H1 (cell line): ENCODE results near the gene XDH. TPM values are rescaled to one million over a fixed set of nuclear protein-coding genes. Genes with fewer than 3 reads are reported as not detected.

ENCODE experiments used
- CTCF ChIA-PET: fragments of 300-600 bp; sonication (Branson Sonifier 250); formaldehyde crosslinking; loops from one replicate; lab custom pipeline; 2021; ENCODE audit not compliant: partially characterized antibody; lab: Charles Lee
- POLR2A ChIA-PET: fragments of 300-600 bp; sonication (Branson Sonifier 250); formaldehyde crosslinking; loops from one replicate; lab custom pipeline; 2021; ENCODE audit warnings: inconsistent platforms; ENCODE audit not compliant: partially characterized antibody; lab: Charles Lee
- DNase-seq, 2 experiments: peaks; one replicate each; pipeline versions ENCODE4 v3.0.0 to v3.0.0-alpha.2; 2010 to 2022; ENCODE audit warnings: low spot score in 2 of 2, low read depth in 1 of 2, mixed read lengths in 1 of 2
- FAIRE-seq: peaks from 2 replicates; lab custom pipeline; 2011; peaks lifted over from hg19 to GRCh38; lab: Jason Lieb, UNC
- H2AFZ ChIP-seq: 2 replicates; pipeline ENCODE4 v1.8.1; 2012; ENCODE audit warnings: low read length, inconsistent platforms
- H2AK5ac ChIP-seq: 2 replicates; pipeline ENCODE4 v1.6.1; 2013; ENCODE audit warnings: low read depth, low read length
- H2BK120ac ChIP-seq: replicated peaks from 2 replicates; pipeline ENCODE3; 2013; ENCODE audit warnings: low read depth, low read length, inconsistent platforms
- H2BK12ac ChIP-seq: 2 replicates; pipeline ENCODE4 v1.6.1; 2013; ENCODE audit warnings: low read depth, low read length
- H2BK15ac ChIP-seq: 2 replicates; pipeline ENCODE4 v1.6.1; 2013; ENCODE audit warnings: low read length
- H2BK20ac ChIP-seq: 2 replicates; pipeline ENCODE4 v1.6.1; 2013; ENCODE audit warnings: low read length
- H2BK5ac ChIP-seq: 2 replicates; pipeline ENCODE4 v1.6.1; 2013; ENCODE audit warnings: low read depth, low read length
- H3K14ac ChIP-seq: 2 replicates; pipeline ENCODE4 v1.6.1; 2013; ENCODE audit warnings: inconsistent platforms; ENCODE audit not compliant: insufficient read length
- H3K18ac ChIP-seq: 2 replicates; pipeline ENCODE4 v1.6.1; 2013; ENCODE audit warnings: low read length; ENCODE audit errors: extremely low read depth
- H3K23ac ChIP-seq: 2 replicates; pipeline ENCODE4 v1.6.1; 2013; ENCODE audit warnings: inconsistent platforms; ENCODE audit not compliant: insufficient read length
- H3K23me2 ChIP-seq: 2 replicates; pipeline ENCODE4 v1.6.1; 2013; ENCODE audit warnings: low read depth, low read length
- H3K27ac ChIP-seq: 2 replicates; pipeline ENCODE4 v1.6.1; 2011; ENCODE audit warnings: low read depth, low read length, inconsistent platforms
- H3K27me3 ChIP-seq, 4 experiments: replicated peaks in 1 of 4; 1 replicate in 1 of 4; 2 replicates in 3 of 4; pipeline versions ENCODE4 v1.6.1 to v1.8.1; 2011 to 2013; ENCODE audit warnings: low read length in 3 of 4, mild to moderate bottlenecking in 3 of 4, inconsistent platforms in 2 of 4, mixed read lengths in 2 of 4, moderate library complexity in 1 of 4; ENCODE audit not compliant: control insufficient read depth in 3 of 4, insufficient read depth in 3 of 4; ENCODE audit errors: extremely low read depth in 1 of 4
- H3K36me3 ChIP-seq, 4 experiments: 2 replicates each; pipeline versions ENCODE4 v1.6.1 to v1.8.1; 2011 to 2013; ENCODE audit warnings: mild to moderate bottlenecking in 4 of 4, low read length in 3 of 4, moderate library complexity in 2 of 4, control low read depth in 1 of 4, inconsistent platforms in 1 of 4; ENCODE audit not compliant: insufficient read depth in 4 of 4, control insufficient read depth in 2 of 4
- H3K4ac ChIP-seq: replicated peaks from 2 replicates; pipeline ENCODE3; 2013; ENCODE audit warnings: low read length, low read depth, mixed read lengths, inconsistent platforms; ENCODE audit not compliant: insufficient read length
- H3K4me1 ChIP-seq, 4 experiments: replicated peaks in 1 of 4; 1 replicate in 1 of 4; 2 replicates in 3 of 4; pipeline versions ENCODE4 v1.6.1 to v1.8.1; 2011 to 2013; ENCODE audit warnings: low read length in 3 of 4, inconsistent platforms in 2 of 4, mixed read lengths in 1 of 4; ENCODE audit not compliant: insufficient read depth in 4 of 4, control insufficient read depth in 3 of 4
- H3K4me2 ChIP-seq, 2 experiments: 2 replicates each; pipeline versions ENCODE4 v1.6.1 to v1.8.1; 2011 to 2013; ENCODE audit warnings: low read depth in 2 of 2, low read length in 2 of 2, control low read depth in 1 of 2, inconsistent platforms in 1 of 2, mild to moderate bottlenecking in 1 of 2; ENCODE audit not compliant: insufficient read depth in 1 of 2
- H3K4me3 ChIP-seq, 4 experiments: fragments of 200-600, 300-600 bp in 1 of 4; sonication (generic), shearing (Covaris generic), sonication (Bioruptor Twin) in 1 of 4; 2 replicates each; pipeline versions ENCODE4 v1.5.1 to v1.8.1; 2011 to 2016; ENCODE audit warnings: low read length in 4 of 4, low read depth in 3 of 4, control low read depth in 2 of 4, inconsistent platforms in 2 of 4, mild to moderate bottlenecking in 2 of 4, mixed read lengths in 1 of 4, moderate library complexity in 1 of 4; ENCODE audit not compliant: insufficient read depth in 2 of 4; ENCODE audit errors: extremely low read depth in 1 of 4
- H3K56ac ChIP-seq: replicated peaks from 2 replicates; pipeline ENCODE3; 2013; ENCODE audit warnings: low read depth, mild to moderate bottlenecking, mixed read lengths, low read length, inconsistent platforms; ENCODE audit not compliant: insufficient read length
- H3K79me1 ChIP-seq: 2 replicates; pipeline ENCODE4 v1.6.1; 2013; ENCODE audit warnings: low read depth, low read length, control low read depth
- H3K79me2 ChIP-seq, 2 experiments: 2 replicates each; pipeline versions ENCODE4 v1.6.1 to v1.8.1; 2012 to 2013; ENCODE audit warnings: low read length in 2 of 2, mild to moderate bottlenecking in 2 of 2, inconsistent platforms in 1 of 2; ENCODE audit not compliant: insufficient read depth in 2 of 2, control insufficient read depth in 1 of 2
- H3K9ac ChIP-seq, 4 experiments: replicated peaks in 1 of 4; 1 replicate in 1 of 4; 2 replicates in 3 of 4; pipeline versions ENCODE4 v1.6.1 to v1.8.1; 2011 to 2013; ENCODE audit warnings: low read depth in 3 of 4, low read length in 3 of 4, control low read depth in 2 of 4, mild to moderate bottlenecking in 2 of 4, moderate library complexity in 2 of 4, inconsistent platforms in 1 of 4; ENCODE audit errors: extremely low read depth in 1 of 4
- H3K9me3 ChIP-seq, 2 experiments: 2 replicates each; pipeline versions ENCODE4 v1.6.1 to v1.8.1; 2012 to 2013; ENCODE audit warnings: mild to moderate bottlenecking in 2 of 2, moderate library complexity in 2 of 2, control low read depth in 1 of 2, inconsistent platforms in 1 of 2, low read depth in 1 of 2, low read length in 1 of 2, mixed read lengths in 1 of 2; ENCODE audit not compliant: insufficient read depth in 2 of 2
- H4K20me1 ChIP-seq, 2 experiments: replicated peaks in 1 of 2; 2 replicates each; pipeline versions ENCODE3 to v1.8.1; 2011 to 2013; ENCODE audit warnings: inconsistent platforms in 2 of 2, low read length in 2 of 2, mild to moderate bottlenecking in 1 of 2; ENCODE audit not compliant: insufficient read depth in 2 of 2, control insufficient read depth in 1 of 2
- H4K5ac ChIP-seq: 2 replicates; pipeline ENCODE4 v1.6.1; 2013; ENCODE audit warnings: low read length, low read depth, mixed read lengths, inconsistent platforms; ENCODE audit not compliant: insufficient read length
- H4K8ac ChIP-seq: 2 replicates; pipeline ENCODE4 v1.8.0; 2013; ENCODE audit warnings: mild to moderate bottlenecking, moderate library complexity, low read length, inconsistent platforms; ENCODE audit not compliant: insufficient read depth; ENCODE audit errors: extremely low read depth
- H4K91ac ChIP-seq: replicated peaks from 2 replicates; pipeline ENCODE3; 2013; ENCODE audit warnings: low read length, mixed read lengths, inconsistent platforms; ENCODE audit not compliant: insufficient read length
- ASH2L ChIP-seq: fragments of 200-600, 300-600 bp; sonication (generic); IDR thresholded peaks from one replicate; pipeline ENCODE4 v1.7.1; 2017; ENCODE audit warnings: low read length
- BCL11A ChIP-seq, 2 experiments: IDR thresholded peaks; one replicate each; pipeline ENCODE4 v1.6.1; 2011; ENCODE audit warnings: low read depth in 2 of 2, low read length in 2 of 2, mild to moderate bottlenecking in 2 of 2
- BRCA1 ChIP-seq: IDR thresholded peaks from 2 replicates; pipeline ENCODE4 v1.6.1; 2012; ENCODE audit warnings: low read depth, low read length, improper control_type of control experiment
- CBX8 ChIP-seq: fragments of 300-800, 300-1000 bp; sonication (generic); IDR thresholded peaks from 2 replicates; pipeline ENCODE4 v1.7.1; 2016; ENCODE audit warnings: low read depth, low read length, borderline replicate concordance
- GTF2F1 ChIP-seq: IDR thresholded peaks from 2 replicates; pipeline ENCODE4 v1.6.1; 2012; ENCODE audit warnings: low read depth, low read length, improper control_type of control experiment, borderline replicate concordance
- HDAC6 ChIP-seq: IDR thresholded peaks from one replicate; pipeline ENCODE4 v1.7.1; 2012; ENCODE audit warnings: low read depth, mild to moderate bottlenecking, inconsistent platforms, low read length, moderate library complexity
- MAFK ChIP-seq: IDR thresholded peaks from 2 replicates; pipeline ENCODE4 v1.6.1; 2012; ENCODE audit warnings: low read depth, mild to moderate bottlenecking, improper control_type of control experiment, low read length
- POLR2A ChIP-seq, 2 experiments: IDR thresholded peaks; 1 replicate in 1 of 2; 2 replicates in 1 of 2; pipeline ENCODE4 v1.6.1; 2011; ENCODE audit warnings: low read depth in 2 of 2, low read length in 2 of 2, mild to moderate bottlenecking in 2 of 2; ENCODE audit errors: control extremely low read depth in 1 of 2
- POLR2AphosphoS5 ChIP-seq: IDR thresholded peaks from 2 replicates; pipeline ENCODE4 v1.6.1; 2011; ENCODE audit warnings: low read depth, low read length
- RBBP5 ChIP-seq: IDR thresholded peaks from 2 replicates; pipeline ENCODE4 v1.7.1; 2012; ENCODE audit warnings: low read depth, mild to moderate bottlenecking, inconsistent platforms, low read length, moderate library complexity, borderline replicate concordance
- RNF2 ChIP-seq: fragments of 200-900, 300-1000 bp; sonication (generic); IDR thresholded peaks from 2 replicates; pipeline ENCODE4 v1.7.1; 2016; ENCODE audit warnings: borderline replicate concordance, low read depth, mild to moderate bottlenecking, antibody characterized with exemption, low read length; ENCODE audit not compliant: poor library complexity, severe bottlenecking; ENCODE audit errors: missing control alignments
- SP2 ChIP-seq: IDR thresholded peaks from 2 replicates; pipeline ENCODE4 v1.6.1; 2012; ENCODE audit warnings: mild to moderate bottlenecking, low read length, inconsistent platforms
- TAF1 ChIP-seq: IDR thresholded peaks from 2 replicates; pipeline ENCODE4 v1.6.1; 2011; ENCODE audit warnings: mild to moderate bottlenecking, low read depth, low read length
- TAF7 ChIP-seq: optimal IDR thresholded peaks from 2 replicates; pipeline ENCODE3; 2011; ENCODE audit warnings: low read depth, mild to moderate bottlenecking, inconsistent platforms, low read length, moderate library complexity, borderline replicate concordance
- WGBS, 2 experiments: shearing (Covaris generic) in 1 of 2; methylation state at CpG; one replicate each; pipeline versions ENCODE4 v1.1.6 to v1.1.7; 2013 to 2015; ENCODE audit warnings: low lambda C conversion rate in 2 of 2, mixed read lengths in 2 of 2, inconsistent platforms in 1 of 2, low coverage in 1 of 2, missing lambda C conversion rate in 1 of 2; ENCODE audit not compliant: insufficient replicate concordance in 2 of 2, insufficient coverage in 1 of 2, insufficient read length in 1 of 2; ENCODE audit errors: extremely low coverage in 1 of 2, missing lambda C conversion rate in 1 of 2; 5-methylcytosine and 5-hydroxymethylcytosine counted together
- polyA plus RNA-seq, 7 experiments: library from polyadenylated mRNA; depleted of rRNA in 3 of 7; stranded (reverse) in 5 of 7; unstranded in 2 of 7; fragments of >200 nt in 5 of 7; fragments of 200-250 nt in 2 of 7; gene quantifications; 1 replicate in 5 of 7; 2 replicates in 1 of 7; 4 replicates in 1 of 7; pipeline versions ENCODE4 v1.2.1 to v1.2.3, GENCODE V29; 2011 to 2013; ENCODE audit warnings: missing spikeins in 2 of 7, mixed read lengths in 2 of 7
- total RNA-seq: library from RNA; stranded (reverse); fragmentation: NEBNext Ultra II Directional; extraction: Animal tissue kit (Norgen Biotek cat#: 25700); gene quantifications from 2 replicates; pipeline ENCODE4 v1.2.1, GENCODE V29; 2021

XDH gene
- total and polyA plus RNA-seq, 2 of the 8 experiments (the other 6 are each of a cell fraction or from before 2014, with no cell fraction given): 0.68 to 1.2 TPM

DNA sequence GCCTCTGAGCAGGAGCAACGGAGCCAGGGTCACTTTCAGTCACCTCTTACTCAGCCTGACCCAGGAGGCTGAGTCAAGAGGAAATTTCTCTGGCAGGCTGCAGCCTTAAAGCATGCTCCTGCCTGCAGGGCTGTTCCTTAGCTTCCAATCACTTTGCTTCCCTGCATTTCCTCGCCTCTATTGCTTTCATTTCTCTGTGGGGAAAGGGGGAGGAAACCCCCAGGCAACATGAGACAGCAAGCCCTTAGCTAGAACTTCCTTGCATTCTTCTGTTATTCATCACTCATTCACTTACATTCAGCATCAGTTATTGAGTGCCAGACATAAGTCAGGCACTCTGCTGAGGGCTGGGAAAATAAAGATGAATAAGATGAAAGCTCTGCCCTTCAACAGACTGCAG, 13.0 kb downstream of the XDH start:
- Histone ChIP-seq H3K4me2 (no peak overlapping the region), H3K9me3 (peaks cover 12 to 33% of the 10 kb centered on the region in 2 experiments; a peak in 3 of 4 replicates), H2AK5ac (no peak overlapping the region), H3K36me3 (no peaks in the 10 kb centered on the region), H4K91ac (no peak overlapping the region), H3K4me1 (peaks cover 0 to 8% (median 0%) of the 10 kb centered on the region in 4 experiments; a peak in 1 of 7 replicates), H3K27ac (no peak overlapping the region), H2BK15ac (no peak overlapping the region), H3K79me1 (no peaks in the 10 kb centered on the region), H4K5ac (no peak overlapping the region), H2BK5ac (no peak overlapping the region), H3K23me2 (no peaks in the 10 kb centered on the region), H2BK120ac (no peak overlapping the region), H2AFZ (no peak overlapping the region), H4K20me1 (no peaks in the 10 kb centered on the region), H3K18ac (no peak overlapping the region), H2BK20ac (no peak overlapping the region), H3K4me3 (no peak overlapping the region), H3K79me2 (no peaks in the 10 kb centered on the region), H3K9ac (no peak overlapping the region), H3K27me3 (no peaks in the 10 kb centered on the region), H4K8ac (no peak overlapping the region), H3K23ac (no peak overlapping the region), H2BK12ac (no peak overlapping the region), H3K14ac (no peak overlapping the region), H3K4ac (no peak overlapping the region), H3K56ac (no peak overlapping the region)
- DNase-seq (no peak), FAIRE-seq (no peak)
- WGBS, 2 experiments: 58% methylated on average over 2 of the region's 2 CpGs; no CpG with 5 or more reads in 1 of the 2 experiments
- CTCF ChIA-PET: interaction anchor here (1.3 to 1.7 kb wide), 3 partner anchors 12 to 121 kb away, joined by 3 to 12 read pairs (median 6); no protein-coding TSS in a partner anchor
- POLR2A ChIA-PET: interaction anchor here (1.3 kb wide), 1 partner anchor 46 kb away, joined by 3 read pairs; no protein-coding TSS in a partner anchor
- TF ChIP-seq BCL11A (IDR thresholded peaks at IDR 0.05; ENCODE audit: low read depth in 2 of 2, low read length in 2 of 2) (no peak), TAF7 (no peak), RNF2 (no peak), CBX8 (no peak), RBBP5 (no peak), POLR2A (IDR thresholded peaks at IDR 0.05; ENCODE audit: control extremely low read depth in 1 of 2, low read depth in 2 of 2, low read length in 2 of 2) (no peak), POLR2AphosphoS5 (no peak), HDAC6 (no peak), SP2 (no peak), GTF2F1 (no peak), BRCA1 (no peak), ASH2L (no peak), TAF1 (no peak), MAFK (no peak)
